Endothelial cell of umbilical vein (primary cell): Measurements from ENCODE around the gene CCND1.

Experiments
- EZH2 ChIP-seq: IDR thresholded peaks from 2 replicates; pipeline ENCODE4 v1.6.1; 2012; ENCODE audit warnings: borderline replicate concordance, low read depth, mild to moderate bottlenecking, moderate library complexity, low read length, inconsistent platforms; ENCODE audit not compliant: severe bottlenecking
- FOS ChIP-seq: IDR thresholded peaks from 2 replicates; pipeline ENCODE4 v1.6.1; 2011; ENCODE audit warnings: mild to moderate bottlenecking, low read length, moderate library complexity, borderline replicate concordance; ENCODE audit not compliant: insufficient read depth
- GATA2 ChIP-seq: IDR thresholded peaks from 2 replicates; pipeline ENCODE4 v1.7.0; 2011; ENCODE audit warnings: low read depth, mild to moderate bottlenecking, moderate library complexity, mixed read lengths, low read length; ENCODE audit not compliant: insufficient read length, insufficient read depth
- POLR2A ChIP-seq: IDR thresholded peaks from 2 replicates; pipeline ENCODE4 v1.6.1; 2012; ENCODE audit warnings: low read depth, mild to moderate bottlenecking, control low read depth, low read length
- POLR2AphosphoS5 ChIP-seq: IDR thresholded peaks from 2 replicates; pipeline ENCODE4 v1.6.1; 2012; ENCODE audit warnings: low read depth, mild to moderate bottlenecking, control low read depth, low read length, moderate library complexity; ENCODE audit not compliant: insufficient read depth
- TF ChIP-seq, protein P1 (sequence below): IDR thresholded peaks from 2 replicates; pipeline ENCODE4 v1.6.1; 2011; ENCODE audit not compliant: insufficient read depth, insufficient read length
- TF ChIP-seq, protein P2 (sequence below), 2 donors: IDR thresholded peaks; 1 replicate in 1 of 2; 2 replicates in 1 of 2; pipeline ENCODE4 v1.5.1; 2011; ENCODE audit warnings: low read length in 2 of 2, mild to moderate bottlenecking in 2 of 2, moderate library complexity in 2 of 2, control low read depth in 1 of 2, inconsistent platforms in 1 of 2, low read depth in 1 of 2; ENCODE audit not compliant: insufficient read depth in 1 of 2; ENCODE audit errors: extremely low read depth in 1 of 2

GRCh38 chr11:69603111-69603836 lies 37.7 kb upstream of the CCND1 start:
- no peak for TF ChIP-seq EZH2
- TF ChIP-seq, protein P1, sequence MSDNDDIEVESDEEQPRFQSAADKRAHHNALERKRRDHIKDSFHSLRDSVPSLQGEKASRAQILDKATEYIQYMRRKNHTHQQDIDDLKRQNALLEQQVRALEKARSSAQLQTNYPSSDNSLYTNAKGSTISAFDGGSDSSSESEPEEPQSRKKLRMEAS = no peak
- TF ChIP-seq POLR2A = no peak
- no peak for TF ChIP-seq GATA2
- TF ChIP-seq, protein P2, sequence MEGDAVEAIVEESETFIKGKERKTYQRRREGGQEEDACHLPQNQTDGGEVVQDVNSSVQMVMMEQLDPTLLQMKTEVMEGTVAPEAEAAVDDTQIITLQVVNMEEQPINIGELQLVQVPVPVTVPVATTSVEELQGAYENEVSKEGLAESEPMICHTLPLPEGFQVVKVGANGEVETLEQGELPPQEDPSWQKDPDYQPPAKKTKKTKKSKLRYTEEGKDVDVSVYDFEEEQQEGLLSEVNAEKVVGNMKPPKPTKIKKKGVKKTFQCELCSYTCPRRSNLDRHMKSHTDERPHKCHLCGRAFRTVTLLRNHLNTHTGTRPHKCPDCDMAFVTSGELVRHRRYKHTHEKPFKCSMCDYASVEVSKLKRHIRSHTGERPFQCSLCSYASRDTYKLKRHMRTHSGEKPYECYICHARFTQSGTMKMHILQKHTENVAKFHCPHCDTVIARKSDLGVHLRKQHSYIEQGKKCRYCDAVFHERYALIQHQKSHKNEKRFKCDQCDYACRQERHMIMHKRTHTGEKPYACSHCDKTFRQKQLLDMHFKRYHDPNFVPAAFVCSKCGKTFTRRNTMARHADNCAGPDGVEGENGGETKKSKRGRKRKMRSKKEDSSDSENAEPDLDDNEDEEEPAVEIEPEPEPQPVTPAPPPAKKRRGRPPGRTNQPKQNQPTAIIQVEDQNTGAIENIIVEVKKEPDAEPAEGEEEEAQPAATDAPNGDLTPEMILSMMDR (IDR thresholded peaks at IDR 0.05; ENCODE audit: extremely low read depth in 1 of 2, insufficient read depth in 1 of 2, low read depth in 1 of 2, low read length in 2 of 2) = no peak
- no peak for TF ChIP-seq POLR2AphosphoS5
- no peak for TF ChIP-seq FOS
